ENCODE data around the gene ERBB4.
A peak's percentile ranks its signal among the peaks of the same experiment; 100 is the strongest.

The ERBB4 gene

DNA sequence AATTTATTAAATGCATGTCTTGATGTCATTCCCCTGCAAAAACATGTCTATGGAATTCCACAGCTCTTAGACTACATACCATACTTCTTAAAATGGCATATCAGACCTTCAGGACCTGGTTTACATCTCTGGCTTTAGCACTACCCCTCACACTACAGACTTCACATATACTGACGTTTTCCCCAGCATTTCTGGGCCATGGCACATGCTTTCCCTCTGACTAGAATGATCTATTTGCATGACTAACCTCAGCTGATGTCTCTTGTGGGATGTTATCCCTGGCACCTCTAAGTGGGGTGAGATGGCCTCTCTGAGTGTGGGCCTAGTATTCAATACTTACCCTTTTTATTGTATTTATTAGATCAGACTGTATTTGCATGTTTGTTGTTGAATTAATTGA lies 381.6 kb downstream of the ERBB4 start:
- TF ChIP-seq CSDC2 (CRISPR knock-in tag; IDR thresholded peaks at IDR 0.05) (no peak), BACH2 (CRISPR knock-in tag; IDR thresholded peaks at IDR 0.05; ENCODE audit: borderline replicate concordance) (no peak), ISL1 (CRISPR knock-in tag; IDR thresholded peaks at IDR 0.05) (no peak), OSR1 (CRISPR knock-in tag; IDR thresholded peaks at IDR 0.05) (no peak), PPARA (CRISPR knock-in tag; IDR thresholded peaks at IDR 0.05; ENCODE audit: borderline replicate concordance) (no peak), TOX (CRISPR knock-in tag; IDR thresholded peaks at IDR 0.05; ENCODE audit: borderline replicate concordance) (no peak)
- TF ChIP-seq, protein P1, sequence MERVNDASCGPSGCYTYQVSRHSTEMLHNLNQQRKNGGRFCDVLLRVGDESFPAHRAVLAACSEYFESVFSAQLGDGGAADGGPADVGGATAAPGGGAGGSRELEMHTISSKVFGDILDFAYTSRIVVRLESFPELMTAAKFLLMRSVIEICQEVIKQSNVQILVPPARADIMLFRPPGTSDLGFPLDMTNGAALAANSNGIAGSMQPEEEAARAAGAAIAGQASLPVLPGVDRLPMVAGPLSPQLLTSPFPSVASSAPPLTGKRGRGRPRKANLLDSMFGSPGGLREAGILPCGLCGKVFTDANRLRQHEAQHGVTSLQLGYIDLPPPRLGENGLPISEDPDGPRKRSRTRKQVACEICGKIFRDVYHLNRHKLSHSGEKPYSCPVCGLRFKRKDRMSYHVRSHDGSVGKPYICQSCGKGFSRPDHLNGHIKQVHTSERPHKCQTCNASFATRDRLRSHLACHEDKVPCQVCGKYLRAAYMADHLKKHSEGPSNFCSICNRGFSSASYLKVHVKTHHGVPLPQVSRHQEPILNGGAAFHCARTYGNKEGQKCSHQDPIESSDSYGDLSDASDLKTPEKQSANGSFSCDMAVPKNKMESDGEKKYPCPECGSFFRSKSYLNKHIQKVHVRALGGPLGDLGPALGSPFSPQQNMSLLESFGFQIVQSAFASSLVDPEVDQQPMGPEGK (CRISPR knock-in tag; IDR thresholded peaks at IDR 0.05; ENCODE audit: borderline replicate concordance): no peak
- TF ChIP-seq, protein P2, sequence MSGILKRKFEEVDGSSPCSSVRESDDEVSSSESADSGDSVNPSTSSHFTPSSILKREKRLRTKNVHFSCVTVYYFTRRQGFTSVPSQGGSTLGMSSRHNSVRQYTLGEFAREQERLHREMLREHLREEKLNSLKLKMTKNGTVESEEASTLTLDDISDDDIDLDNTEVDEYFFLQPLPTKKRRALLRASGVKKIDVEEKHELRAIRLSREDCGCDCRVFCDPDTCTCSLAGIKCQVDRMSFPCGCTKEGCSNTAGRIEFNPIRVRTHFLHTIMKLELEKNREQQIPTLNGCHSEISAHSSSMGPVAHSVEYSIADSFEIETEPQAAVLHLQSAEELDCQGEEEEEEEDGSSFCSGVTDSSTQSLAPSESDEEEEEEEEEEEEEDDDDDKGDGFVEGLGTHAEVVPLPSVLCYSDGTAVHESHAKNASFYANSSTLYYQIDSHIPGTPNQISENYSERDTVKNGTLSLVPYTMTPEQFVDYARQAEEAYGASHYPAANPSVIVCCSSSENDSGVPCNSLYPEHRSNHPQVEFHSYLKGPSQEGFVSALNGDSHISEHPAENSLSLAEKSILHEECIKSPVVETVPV (CRISPR knock-in tag; IDR thresholded peaks at IDR 0.05): no peak

DNA sequence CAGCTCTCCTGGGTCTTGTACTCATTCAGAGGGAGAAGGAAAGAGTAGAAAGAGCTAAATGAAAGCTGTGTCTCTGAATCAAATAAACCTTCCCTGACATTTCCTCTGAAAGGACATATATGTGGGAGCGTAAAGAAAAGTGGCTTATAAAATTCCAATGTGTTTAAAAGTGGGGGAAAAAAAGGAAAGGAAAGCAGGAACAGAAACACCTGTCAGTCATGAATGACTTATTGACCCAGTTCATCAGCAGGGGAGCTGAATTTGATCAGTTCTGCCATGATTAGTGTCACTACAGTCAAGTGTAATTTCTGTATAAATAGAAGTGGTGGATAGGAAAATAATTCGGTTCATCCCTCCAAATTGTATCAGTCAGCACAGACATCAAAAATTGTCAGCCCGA lies 382.5 kb downstream of the ERBB4 start:
- ATAC-seq: no peak
- TF ChIP-seq ISL1 (CRISPR knock-in tag; IDR thresholded peaks at IDR 0.05) (no peak), TOX (CRISPR knock-in tag; IDR thresholded peaks at IDR 0.05; ENCODE audit: borderline replicate concordance) (no peak), OSR1 (CRISPR knock-in tag; IDR thresholded peaks at IDR 0.05) (no peak), ZC3H10 (CRISPR knock-in tag; IDR thresholded peaks at IDR 0.05) (no peak), BACH2 (CRISPR knock-in tag; IDR thresholded peaks at IDR 0.05; ENCODE audit: borderline replicate concordance) (no peak), ARNTL (CRISPR knock-in tag; IDR thresholded peaks at IDR 0.05; ENCODE audit: borderline replicate concordance, low read depth) (no peak), ZNF565 (CRISPR knock-in tag; conservative IDR thresholded peaks at IDR 0.05; ENCODE audit: low read depth) (no peak), ZFP3 (CRISPR knock-in tag; IDR thresholded peaks at IDR 0.05) (no peak), SNAI2 (CRISPR knock-in tag; IDR thresholded peaks at IDR 0.05) (no peak), PPARA (CRISPR knock-in tag; IDR thresholded peaks at IDR 0.05; ENCODE audit: borderline replicate concordance) (no peak), TCF4 (CRISPR knock-in tag; IDR thresholded peaks at IDR 0.05; ENCODE audit: borderline replicate concordance) (no peak), CSDC2 (CRISPR knock-in tag; IDR thresholded peaks at IDR 0.05) (no peak), GLIS3 (CRISPR knock-in tag; IDR thresholded peaks at IDR 0.05) (no peak)
- TF ChIP-seq, protein P3, sequence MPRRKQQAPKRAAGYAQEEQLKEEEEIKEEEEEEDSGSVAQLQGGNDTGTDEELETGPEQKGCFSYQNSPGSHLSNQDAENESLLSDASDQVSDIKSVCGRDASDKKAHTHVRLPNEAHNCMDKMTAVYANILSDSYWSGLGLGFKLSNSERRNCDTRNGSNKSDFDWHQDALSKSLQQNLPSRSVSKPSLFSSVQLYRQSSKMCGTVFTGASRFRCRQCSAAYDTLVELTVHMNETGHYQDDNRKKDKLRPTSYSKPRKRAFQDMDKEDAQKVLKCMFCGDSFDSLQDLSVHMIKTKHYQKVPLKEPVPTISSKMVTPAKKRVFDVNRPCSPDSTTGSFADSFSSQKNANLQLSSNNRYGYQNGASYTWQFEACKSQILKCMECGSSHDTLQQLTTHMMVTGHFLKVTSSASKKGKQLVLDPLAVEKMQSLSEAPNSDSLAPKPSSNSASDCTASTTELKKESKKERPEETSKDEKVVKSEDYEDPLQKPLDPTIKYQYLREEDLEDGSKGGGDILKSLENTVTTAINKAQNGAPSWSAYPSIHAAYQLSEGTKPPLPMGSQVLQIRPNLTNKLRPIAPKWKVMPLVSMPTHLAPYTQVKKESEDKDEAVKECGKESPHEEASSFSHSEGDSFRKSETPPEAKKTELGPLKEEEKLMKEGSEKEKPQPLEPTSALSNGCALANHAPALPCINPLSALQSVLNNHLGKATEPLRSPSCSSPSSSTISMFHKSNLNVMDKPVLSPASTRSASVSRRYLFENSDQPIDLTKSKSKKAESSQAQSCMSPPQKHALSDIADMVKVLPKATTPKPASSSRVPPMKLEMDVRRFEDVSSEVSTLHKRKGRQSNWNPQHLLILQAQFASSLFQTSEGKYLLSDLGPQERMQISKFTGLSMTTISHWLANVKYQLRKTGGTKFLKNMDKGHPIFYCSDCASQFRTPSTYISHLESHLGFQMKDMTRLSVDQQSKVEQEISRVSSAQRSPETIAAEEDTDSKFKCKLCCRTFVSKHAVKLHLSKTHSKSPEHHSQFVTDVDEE (CRISPR knock-in tag; IDR thresholded peaks at IDR 0.05): no peak
- TF ChIP-seq, protein P4, sequence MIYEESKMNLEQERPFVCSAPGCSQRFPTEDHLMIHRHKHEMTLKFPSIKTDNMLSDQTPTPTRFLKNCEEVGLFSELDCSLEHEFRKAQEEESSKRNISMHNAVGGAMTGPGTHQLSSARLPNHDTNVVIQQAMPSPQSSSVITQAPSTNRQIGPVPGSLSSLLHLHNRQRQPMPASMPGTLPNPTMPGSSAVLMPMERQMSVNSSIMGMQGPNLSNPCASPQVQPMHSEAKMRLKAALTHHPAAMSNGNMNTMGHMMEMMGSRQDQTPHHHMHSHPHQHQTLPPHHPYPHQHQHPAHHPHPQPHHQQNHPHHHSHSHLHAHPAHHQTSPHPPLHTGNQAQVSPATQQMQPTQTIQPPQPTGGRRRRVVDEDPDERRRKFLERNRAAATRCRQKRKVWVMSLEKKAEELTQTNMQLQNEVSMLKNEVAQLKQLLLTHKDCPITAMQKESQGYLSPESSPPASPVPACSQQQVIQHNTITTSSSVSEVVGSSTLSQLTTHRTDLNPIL (CRISPR knock-in tag; IDR thresholded peaks at IDR 0.05; ENCODE audit: low read depth): no peak
- TF ChIP-seq, protein P2 (CRISPR knock-in tag; IDR thresholded peaks at IDR 0.05): no peak
- TF ChIP-seq, protein P5, sequence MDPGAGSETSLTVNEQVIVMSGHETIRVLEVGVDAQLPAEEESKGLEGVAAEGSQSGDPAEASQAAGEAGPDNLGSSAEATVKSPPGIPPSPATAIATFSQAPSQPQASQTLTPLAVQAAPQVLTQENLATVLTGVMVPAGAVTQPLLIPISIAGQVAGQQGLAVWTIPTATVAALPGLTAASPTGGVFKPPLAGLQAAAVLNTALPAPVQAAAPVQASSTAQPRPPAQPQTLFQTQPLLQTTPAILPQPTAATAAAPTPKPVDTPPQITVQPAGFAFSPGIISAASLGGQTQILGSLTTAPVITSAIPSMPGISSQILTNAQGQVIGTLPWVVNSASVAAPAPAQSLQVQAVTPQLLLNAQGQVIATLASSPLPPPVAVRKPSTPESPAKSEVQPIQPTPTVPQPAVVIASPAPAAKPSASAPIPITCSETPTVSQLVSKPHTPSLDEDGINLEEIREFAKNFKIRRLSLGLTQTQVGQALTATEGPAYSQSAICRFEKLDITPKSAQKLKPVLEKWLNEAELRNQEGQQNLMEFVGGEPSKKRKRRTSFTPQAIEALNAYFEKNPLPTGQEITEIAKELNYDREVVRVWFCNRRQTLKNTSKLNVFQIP (CRISPR knock-in tag; IDR thresholded peaks at IDR 0.05; ENCODE audit: borderline replicate concordance, low read depth): no peak
- TF ChIP-seq, protein P1 (CRISPR knock-in tag; IDR thresholded peaks at IDR 0.05; ENCODE audit: borderline replicate concordance): no peak

More for the DNA sequence above, 381.6 kb downstream of the ERBB4 start:
- ATAC-seq: peak; percentile 55; the same call in 2 of the 3 replicates

Data from SK-N-SH treated with all-trans-retinoic acid at 6 μM for 48 hours (cell line).